SIG-M5 treated with dmso at 0.1 percent for 504 hours (cell line): ENCODE results near the gene RPL11.
"Not testable (repeated sequence)": the region's sequence is repeated elsewhere in the genome, so short reads cannot be mapped to it uniquely, and the experiment has no call there.

Source experiments
- DNase-seq: peaks from one replicate; lab custom pipeline; 2025; ENCODE audit not compliant: unreplicated experiment; lab: John Stamatoyannopoulos, UW

RPL11 gene

GRCh38 chr1:23684415-23684814 lies 7.2 kb upstream of the RPL11 start:
- no peak for DNase-seq

- not testable (repeated sequence) for DNase-seq
Observed at GRCh38 chr1:23685197-23685596, 6.4 kb upstream of the RPL11 start.

- not testable (repeated sequence) for DNase-seq
Observed at GRCh38 chr1:23687680-23688079, 3.9 kb upstream of the RPL11 start.

GRCh38 chr1:23688281-23688680 lies 3.3 kb upstream of the RPL11 start:
- not testable (repeated sequence) for DNase-seq

- DNase-seq, result no peak
Observed at GRCh38 chr1:23692308-23692871, 784 bp downstream of the RPL11 start.

- no peak for DNase-seq
Observed at GRCh38 chr1:23693599-23693998, 2.0 kb downstream of the RPL11 start.

GRCh38 chr1:23694371-23694770 lies 2.8 kb downstream of the RPL11 start:
- no peak for DNase-seq

GRCh38 chr1:23695667-23696066 lies 4.1 kb downstream of the RPL11 start:
- no peak for DNase-seq

GRCh38 chr1:23696335-23696989 lies 4.9 kb downstream of the RPL11 start:
- no peak for DNase-seq

GRCh38 chr1:23698466-23698865 lies 6.9 kb downstream of the RPL11 start:
- no peak for DNase-seq

GRCh38 chr1:23699280-23700179 lies 7.9 kb downstream of the RPL11 start:
- DNase-seq, result no peak

- no peak for DNase-seq
Observed at GRCh38 chr1:23701310-23701709, 9.7 kb downstream of the RPL11 start.

GRCh38 chr1:23701996-23702395 lies 10.4 kb downstream of the RPL11 start:
- DNase-seq, result peak; percentile 17

- DNase-seq, result no peak
Observed at GRCh38 chr1:23704834-23705495, 13.4 kb downstream of the RPL11 start.

- no peak for DNase-seq
Observed at GRCh38 chr1:23709229-23709628, 17.6 kb downstream of the RPL11 start.

- DNase-seq, result no peak
Observed at GRCh38 chr1:23718482-23718881, 26.9 kb downstream of the RPL11 start.

GRCh38 chr1:23719162-23719820 lies 27.7 kb downstream of the RPL11 start:
- no peak for DNase-seq

GRCh38 chr1:23720256-23720995 lies 28.8 kb downstream of the RPL11 start:
- DNase-seq, result no peak

GRCh38 chr1:23722652-23723051 lies 31.0 kb downstream of the RPL11 start:
- DNase-seq, result no peak

GRCh38 chr1:23726686-23727085 lies 35.1 kb downstream of the RPL11 start:
- no peak for DNase-seq
